PC-9 (cell line): ENCODE data around the gene NFKBIB. TPM values are rescaled to one million over a fixed set of nuclear protein-coding genes. Genes with fewer than 3 reads are reported as not detected.

Source experiments
- BruUV-seq: library from RNA; stranded (reverse); fragments of 400-500 nt; replicated peaks from 2 replicates; lab custom pipeline; 2021; lab: Mats Ljungman, UMichigan
- CTCF ChIA-PET: fragments of 300-600 bp; sonication (Branson Sonifier 250); formaldehyde crosslinking; loops from one replicate; lab custom pipeline; 2022; ENCODE audit warnings: antibody characterized with exemption; lab: Charles Lee
- POLR2A ChIA-PET: fragments of 300-600 bp; sonication (Branson Sonifier 250); formaldehyde crosslinking; loops from one replicate; lab custom pipeline; 2022; ENCODE audit warnings: antibody characterized with exemption; ENCODE audit not compliant: unreplicated experiment; lab: Charles Lee
- DNase-seq, 2 experiments: peaks; one replicate each; pipeline versions ENCODE4 v3.0.0 to v3.0.0-alpha.2; 2015 to 2022; ENCODE audit warnings: mixed read lengths in 1 of 2
- H2AFZ ChIP-seq: fragments of 200-600 bp; sonication (generic); 2 replicates; pipeline ENCODE4 v1.8.1; 2017; ENCODE audit warnings: antibody characterized with exemption
- H3F3A ChIP-seq: fragments of 200-600 bp; sonication (generic); 2 replicates; pipeline ENCODE4 v1.8.1; 2017; ENCODE audit warnings: antibody characterized with exemption, mild to moderate bottlenecking, low read depth; ENCODE audit not compliant: insufficient read depth
- H3K27ac ChIP-seq: fragments of 200-600 bp; sonication (generic); 2 replicates; pipeline ENCODE4 v1.6.1; 2016; ENCODE audit warnings: mixed run types
- H3K27me3 ChIP-seq: fragments of 200-600 bp; sonication (generic); 2 replicates; pipeline ENCODE4 v1.6.1; 2016; ENCODE audit warnings: low read depth, mixed run types; ENCODE audit not compliant: insufficient read depth
- H3K36me3 ChIP-seq: fragments of 200-600 bp; sonication (generic); 2 replicates; pipeline ENCODE4 v1.6.1; 2016; ENCODE audit warnings: low read depth, mixed run types
- H3K4me1 ChIP-seq: fragments of 200-600 bp; sonication (generic); replicated peaks from 2 replicates; pipeline ENCODE4 v1.6.1; 2016; ENCODE audit warnings: mixed run types; ENCODE audit not compliant: insufficient read depth
- H3K4me2 ChIP-seq: fragments of 200-600 bp; sonication (generic); 2 replicates; pipeline ENCODE4 v1.6.1; 2017; ENCODE audit warnings: mixed run types
- H3K4me3 ChIP-seq: fragments of 200-600 bp; sonication (generic); 2 replicates; pipeline ENCODE4 v1.6.1; 2016; ENCODE audit warnings: mixed run types
- H3K79me2 ChIP-seq: fragments of 200-600 bp; sonication (generic); 2 replicates; pipeline ENCODE4 v1.6.1; 2017; ENCODE audit warnings: low read depth, mixed run types
- H3K9me2 ChIP-seq: fragments of 200-600 bp; sonication (generic); 2 replicates; pipeline ENCODE4 v1.8.1; 2017; ENCODE audit warnings: mild to moderate bottlenecking; ENCODE audit not compliant: insufficient read depth
- H3K9me3 ChIP-seq: fragments of 200-600 bp; sonication (generic); 2 replicates; pipeline ENCODE4 v1.8.1; 2016; ENCODE audit warnings: low read depth; ENCODE audit not compliant: insufficient read depth
- H4K20me1 ChIP-seq: fragments of 200-600 bp; sonication (generic); 2 replicates; pipeline ENCODE4 v1.8.1; 2017; ENCODE audit not compliant: insufficient read depth
- EZH2 ChIP-seq: fragments of 200-600 bp; sonication (generic); IDR thresholded peaks from 2 replicates; pipeline ENCODE4 v1.8.0; 2017; ENCODE audit warnings: antibody characterized with exemption, low read depth
- intact Hi-C: fragments of 100-400 bp; cut with micrococcal nuclease; formaldehyde crosslinking; loops from one replicate; pipeline ENCODE4 v1.10.0; 2022; ENCODE audit not compliant: unreplicated experiment
- total RNA-seq: library from RNA; stranded (reverse); gene quantifications from 2 replicates; pipeline ENCODE4 v1.2.3, GENCODE V29; 2021
- TF ChIP-seq, protein P1 (sequence below): fragments of 200-600 bp; sonication (generic); conservative IDR thresholded peaks from 2 replicates; pipeline ENCODE4 v1.6.1; 2017; ENCODE audit warnings: mixed run types, antibody characterized with exemption, mild to moderate bottlenecking, moderate library complexity

NFKBIB gene
- total RNA-seq, 1 experiment from 2014 or later = 21.6 TPM

DNA sequence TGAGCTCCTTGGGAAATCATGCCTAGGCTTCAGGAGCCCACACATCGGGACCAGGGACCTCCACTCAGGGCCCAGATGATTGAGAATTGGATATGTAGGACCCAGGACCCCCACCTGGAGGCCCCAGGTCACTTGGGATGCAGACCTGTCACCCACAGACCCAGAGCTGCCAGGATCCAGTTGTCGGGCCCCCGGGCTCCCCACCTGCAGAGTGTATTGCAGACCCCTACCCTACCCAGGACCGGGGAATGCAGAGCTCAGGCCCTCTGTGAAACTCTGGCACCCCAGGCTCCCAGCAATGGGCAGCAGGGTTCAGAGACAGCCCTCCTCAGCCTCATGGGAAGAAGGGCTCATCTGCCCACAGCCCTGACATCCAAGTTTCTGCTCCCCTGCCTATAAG, 5.9 kb downstream of the NFKBIB start:
- TF ChIP-seq EZH2 = no peak
- TF ChIP-seq, protein P1, sequence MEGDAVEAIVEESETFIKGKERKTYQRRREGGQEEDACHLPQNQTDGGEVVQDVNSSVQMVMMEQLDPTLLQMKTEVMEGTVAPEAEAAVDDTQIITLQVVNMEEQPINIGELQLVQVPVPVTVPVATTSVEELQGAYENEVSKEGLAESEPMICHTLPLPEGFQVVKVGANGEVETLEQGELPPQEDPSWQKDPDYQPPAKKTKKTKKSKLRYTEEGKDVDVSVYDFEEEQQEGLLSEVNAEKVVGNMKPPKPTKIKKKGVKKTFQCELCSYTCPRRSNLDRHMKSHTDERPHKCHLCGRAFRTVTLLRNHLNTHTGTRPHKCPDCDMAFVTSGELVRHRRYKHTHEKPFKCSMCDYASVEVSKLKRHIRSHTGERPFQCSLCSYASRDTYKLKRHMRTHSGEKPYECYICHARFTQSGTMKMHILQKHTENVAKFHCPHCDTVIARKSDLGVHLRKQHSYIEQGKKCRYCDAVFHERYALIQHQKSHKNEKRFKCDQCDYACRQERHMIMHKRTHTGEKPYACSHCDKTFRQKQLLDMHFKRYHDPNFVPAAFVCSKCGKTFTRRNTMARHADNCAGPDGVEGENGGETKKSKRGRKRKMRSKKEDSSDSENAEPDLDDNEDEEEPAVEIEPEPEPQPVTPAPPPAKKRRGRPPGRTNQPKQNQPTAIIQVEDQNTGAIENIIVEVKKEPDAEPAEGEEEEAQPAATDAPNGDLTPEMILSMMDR = no peak

DNA sequence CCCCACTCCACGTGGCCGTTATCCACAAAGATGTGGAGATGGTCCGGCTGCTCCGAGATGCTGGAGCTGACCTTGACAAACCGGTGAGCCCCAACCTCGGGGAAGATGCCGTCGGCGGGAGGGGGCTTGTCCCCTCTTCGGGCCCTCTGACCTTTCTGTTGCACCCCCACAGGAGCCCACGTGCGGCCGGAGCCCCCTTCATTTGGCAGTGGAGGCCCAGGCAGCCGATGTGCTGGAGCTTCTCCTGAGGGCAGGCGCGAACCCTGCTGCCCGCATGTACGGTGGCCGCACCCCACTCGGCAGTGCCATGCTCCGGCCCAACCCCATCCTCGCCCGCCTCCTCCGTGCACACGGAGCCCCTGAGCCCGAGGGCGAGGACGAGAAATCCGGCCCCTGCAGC, 7.5 kb downstream of the NFKBIB start:
- no TSS peak for BruUV-seq
- 0 out of 2 replicates have a peak, but pooled peaks cover 5% of the 10 kb centered on the region for H3K79me2 ChIP-seq
- no peaks in the 10 kb centered on the region for H3K4me1 ChIP-seq
- H3K36me3 ChIP-seq = no peaks in the 10 kb centered on the region
- intact Hi-C loops = no loop called here
- CTCF ChIA-PET = interaction anchor here (0.6 kb wide), 1 partner anchor 949 kb away, joined by 3 read pairs; no protein-coding TSS in a partner anchor
- POLR2A ChIA-PET = no interaction called here
- no peak overlapping the region for H3K27ac ChIP-seq
- TF ChIP-seq EZH2 = no peak
- TF ChIP-seq, protein P1 = no peak
- no peaks in the 10 kb centered on the region for H3K27me3 ChIP-seq
- H2AFZ ChIP-seq = no peak overlapping the region
- H3K4me3 ChIP-seq = no peak overlapping the region
- no peak for DNase-seq
- H3K4me2 ChIP-seq = no peak overlapping the region
- H3F3A ChIP-seq = no peaks in the 10 kb centered on the region
- H3K9me2 ChIP-seq = no peaks in the 10 kb centered on the region
- H4K20me1 ChIP-seq = no peaks in the 10 kb centered on the region
- no peaks in the 10 kb centered on the region for H3K9me3 ChIP-seq

More for the DNA sequence above, 5.9 kb downstream of the NFKBIB start:
- intact Hi-C loops = no loop called here
- Histone ChIP-seq H2AFZ (no peak overlapping the region), H3K4me3 (no peak overlapping the region), H3K27me3 (no peaks in the 10 kb centered on the region), H4K20me1 (no peaks in the 10 kb centered on the region), H3K9me3 (0 out of 2 replicates have a peak, but pooled peaks cover 3% of the 10 kb centered on the region), H3K4me2 (no peak overlapping the region), H3K79me2 (peaks cover 17% of the 10 kb centered on the region), H3K27ac (no peak overlapping the region), H3K4me1 (peaks cover 7% of the 10 kb centered on the region), H3K36me3 (no peaks in the 10 kb centered on the region), H3K9me2 (no peaks in the 10 kb centered on the region), H3F3A (no peaks in the 10 kb centered on the region)
- no peak for DNase-seq
- ChIA-PET POLR2A (interaction anchor here (0.6 kb wide), 1 partner anchor 639 kb away, joined by 4 read pairs; no protein-coding TSS in a partner anchor), CTCF (interaction anchor here (0.7 kb wide), 1 partner anchor 272 kb away, joined by 12 read pairs; no protein-coding TSS in a partner anchor)
- no TSS peak for BruUV-seq

DNA sequence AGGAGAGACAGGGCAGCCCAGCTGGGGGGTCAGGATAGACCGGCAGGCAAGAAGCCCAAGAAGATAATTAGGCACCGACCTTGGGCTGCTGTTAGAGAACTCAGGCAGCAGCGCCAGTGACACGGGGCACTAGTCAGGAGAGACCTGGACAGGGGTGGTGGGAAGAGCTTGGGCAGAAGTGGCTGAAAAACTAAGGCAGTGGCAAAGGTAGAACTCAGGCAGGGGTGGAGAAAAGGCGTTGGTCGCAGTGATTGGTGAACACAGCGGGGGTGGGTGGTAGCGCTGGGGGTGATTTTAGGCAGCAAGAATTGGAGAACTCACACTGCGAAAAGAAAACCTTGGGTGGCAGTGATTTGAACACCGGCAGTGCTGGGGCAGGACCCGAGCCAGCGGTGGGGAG, 7.9 kb downstream of the NFKBIB start:
- Histone ChIP-seq H3K4me3 (no peak overlapping the region), H3K9me2 (no peaks in the 10 kb centered on the region), H3K4me1 (no peaks in the 10 kb centered on the region), H3K9me3 (no peaks in the 10 kb centered on the region), H3F3A (peaks cover under 1% of the 10 kb centered on the region; the same call in 1 of the 2 replicates), H2AFZ (no peak overlapping the region), H3K36me3 (no peaks in the 10 kb centered on the region), H3K27me3 (no peaks in the 10 kb centered on the region), H3K27ac (no peak overlapping the region), H3K4me2 (no peak overlapping the region), H4K20me1 (no peaks in the 10 kb centered on the region), H3K79me2 (0 out of 2 replicates have a peak, but pooled peaks cover 2% of the 10 kb centered on the region)
- ChIA-PET CTCF (no interaction called here), POLR2A (no interaction called here)
- TF ChIP-seq EZH2 = no peak
- TF ChIP-seq, protein P1 = no peak
- no TSS peak for BruUV-seq
- intact Hi-C loops = no loop called here
- no peak for DNase-seq
